HG03460 (cell line): ENCODE measurements around the gene PRR11.
A peak's percentile ranks its signal among the peaks of the same experiment; 100 is the strongest.
"Not testable (repeated sequence)": the region's sequence is repeated elsewhere in the genome, so short reads cannot be mapped to it uniquely, and the experiment has no call there.

Source experiments
- ATAC-seq: cut with Tn5 transposase; IDR thresholded peaks from one replicate; pipeline ENCODE4 v1.9.1; 2021; ENCODE audit not compliant: unreplicated experiment

Gene PRR11

DNA sequence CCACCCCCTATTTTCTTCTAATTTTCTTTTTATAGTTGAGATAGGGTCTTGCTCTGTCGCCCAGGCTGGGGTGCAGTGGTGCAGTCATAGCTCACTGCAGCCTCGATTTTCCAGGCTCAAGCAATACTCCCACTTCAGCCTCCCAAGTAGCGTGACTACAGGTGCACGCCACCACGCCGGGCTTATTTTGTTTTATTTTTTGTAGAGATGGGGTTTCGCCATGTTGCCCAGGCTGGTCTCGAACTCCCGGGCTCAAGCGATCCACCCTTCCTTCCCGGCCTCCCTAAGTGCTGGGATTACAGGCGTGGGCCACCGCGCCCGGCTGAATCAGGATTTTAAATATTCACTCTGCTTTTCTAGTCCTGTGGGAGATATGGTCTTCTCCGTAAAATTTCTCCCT lies 63.8 kb downstream of the PRR11 start:
- ATAC-seq, result no peak

DNA sequence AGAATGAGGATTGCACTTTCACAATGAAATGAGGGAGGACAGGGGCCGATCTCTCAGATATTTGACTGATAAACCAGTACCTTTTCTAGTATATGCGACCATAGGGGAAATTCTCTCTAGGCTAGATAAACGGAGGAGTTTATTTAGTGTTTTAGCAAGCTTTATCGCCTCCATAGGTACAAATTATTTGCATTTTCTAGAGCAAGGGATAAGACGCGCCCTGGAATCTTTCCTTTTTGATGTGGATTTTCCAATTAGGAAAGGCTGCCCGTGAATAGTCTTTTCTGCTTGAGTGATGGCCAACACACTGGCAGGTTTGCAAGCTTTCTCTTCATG lies 64.4 kb downstream of the PRR11 start:
- no peak for ATAC-seq

DNA sequence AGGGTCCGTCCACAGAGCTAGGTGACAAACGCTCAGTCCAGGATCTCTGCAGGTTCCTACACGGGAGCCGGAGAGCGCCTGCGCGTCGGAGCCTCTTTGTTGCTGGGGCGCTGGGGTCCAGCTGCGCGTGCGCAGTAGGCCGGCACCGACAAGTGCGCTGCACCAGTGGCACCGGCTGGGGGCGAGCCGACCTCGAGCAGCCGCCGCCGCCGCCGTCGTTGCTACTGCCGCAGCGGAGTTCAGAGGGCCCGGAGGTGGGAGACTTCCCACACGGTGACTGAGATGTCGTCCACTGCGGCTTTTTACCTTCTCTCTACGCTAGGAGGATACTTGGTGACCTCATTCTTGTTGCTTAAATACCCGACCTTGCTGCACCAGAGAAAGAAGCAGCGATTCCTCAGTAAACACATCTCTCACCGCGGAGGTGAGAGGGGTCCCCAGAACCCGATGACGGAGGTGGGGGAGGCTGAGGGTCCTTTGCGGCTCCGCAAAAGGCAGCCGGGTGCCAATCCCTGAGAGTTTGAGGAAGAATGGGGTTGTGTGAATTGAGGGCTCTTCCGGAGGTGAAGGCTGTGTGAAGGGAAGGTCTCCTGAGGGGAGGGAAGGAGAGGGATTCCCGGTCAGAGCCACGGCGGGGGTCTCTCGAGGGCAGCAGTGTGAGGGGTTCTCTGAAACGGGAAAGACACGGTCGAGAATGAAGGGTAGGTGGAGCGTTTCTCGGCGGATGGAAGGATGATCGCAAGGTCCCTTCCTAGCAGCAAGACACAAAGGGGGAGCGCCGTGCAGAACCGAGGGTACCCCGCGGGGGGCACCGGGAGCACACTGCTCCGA lies 65.0 kb downstream of the PRR11 start, which contains the start of gene GDPD1:
TSS of gene GDPD1 (plus strand) at position 184 of the 831 bp plus-strand sequence. CDS start at position 283, 99 bp downstream.
- ATAC-seq, result peak; percentile 95

DNA sequence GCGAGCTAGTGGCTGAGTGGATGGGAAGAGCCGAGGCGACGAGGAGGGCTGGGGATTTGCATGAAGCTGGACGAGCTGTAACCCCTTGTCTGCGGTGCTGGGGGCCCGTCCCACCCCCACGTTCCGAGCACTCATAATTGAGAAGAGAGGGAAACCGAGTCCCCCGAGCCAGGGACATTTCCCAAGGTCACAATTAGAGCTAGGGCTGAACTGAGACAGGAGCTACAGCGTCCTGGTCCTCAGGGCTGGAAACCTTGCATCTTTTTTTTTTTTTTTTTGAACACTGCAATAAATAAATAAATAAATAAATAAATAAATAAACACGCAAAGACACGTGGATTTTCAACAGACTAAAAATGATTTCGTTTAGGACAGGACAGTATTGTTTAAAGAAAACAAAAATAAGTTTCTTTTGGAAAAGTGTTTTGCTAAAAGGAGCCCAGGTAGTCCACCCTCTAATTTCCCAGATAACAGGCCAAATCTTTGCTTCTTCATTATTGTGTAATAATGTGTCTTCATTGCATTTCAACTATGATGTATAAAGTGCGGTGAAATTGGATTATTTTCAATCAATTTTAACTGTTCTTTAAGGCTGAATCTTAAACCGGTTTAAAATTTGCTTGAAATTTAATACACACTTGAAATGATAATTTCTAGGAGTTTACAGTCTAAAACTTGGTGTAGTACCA lies 65.8 kb downstream of the PRR11 start:
- ATAC-seq, result no peak

DNA sequence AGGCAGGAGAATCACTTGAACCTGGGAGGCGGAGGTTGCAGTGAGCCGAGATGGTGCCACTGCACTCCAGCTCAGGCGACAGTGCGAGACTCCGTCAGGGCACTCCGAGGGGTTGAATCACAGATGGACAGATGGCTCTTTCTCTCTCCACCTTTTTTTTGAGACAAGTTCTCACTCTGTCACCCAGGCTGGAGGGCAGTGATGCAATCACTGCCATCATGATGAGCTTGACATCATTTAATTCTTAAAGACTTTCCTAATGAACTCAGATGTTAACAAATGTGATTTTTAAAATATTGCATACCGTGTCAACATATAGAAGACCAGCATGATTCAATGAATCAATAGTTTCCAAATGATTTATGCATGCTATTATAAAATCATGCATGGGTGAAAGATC lies 68.3 kb downstream of the PRR11 start:
- no peak for ATAC-seq

DNA sequence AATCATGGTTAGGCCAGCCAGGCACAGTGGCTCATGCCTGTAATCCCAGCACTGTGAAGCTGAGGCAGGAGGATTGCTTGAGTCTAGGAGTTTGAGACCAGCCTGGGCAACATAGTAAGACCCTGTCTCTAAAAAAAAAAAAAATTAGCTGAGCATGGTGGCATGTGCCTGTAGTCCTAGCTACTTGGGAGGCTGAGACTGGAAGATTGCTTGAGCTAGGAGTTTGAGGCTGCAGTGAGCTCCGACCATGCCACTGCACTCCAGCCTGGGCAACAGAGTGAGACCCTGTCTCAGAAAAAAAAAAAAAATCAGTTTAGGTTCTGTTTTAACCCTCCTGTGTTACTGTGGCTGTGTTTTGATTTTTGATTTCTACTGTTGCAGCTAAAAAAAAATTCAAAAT lies 73.0 kb downstream of the PRR11 start:
- ATAC-seq, result not testable (repeated sequence)

DNA sequence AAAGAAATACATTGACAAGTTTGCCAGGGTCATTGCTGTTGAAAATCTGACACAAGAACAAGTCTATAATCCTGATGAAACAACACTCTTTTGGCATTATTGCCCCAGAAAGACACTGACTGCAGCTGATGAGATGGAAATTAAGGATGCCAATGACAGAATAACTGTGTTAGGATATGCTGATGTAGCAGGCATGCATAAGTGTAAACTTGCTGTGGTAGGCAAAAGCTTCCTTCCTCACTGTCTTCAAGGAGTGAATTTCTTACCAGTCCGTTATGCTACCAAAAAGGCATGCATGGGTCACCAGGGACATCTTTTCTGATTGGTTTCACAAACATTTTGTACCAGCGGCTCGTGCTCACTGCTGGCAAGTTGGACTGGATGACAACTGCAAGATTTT lies 75.2 kb downstream of the PRR11 start:
- ATAC-seq, result no peak

DNA sequence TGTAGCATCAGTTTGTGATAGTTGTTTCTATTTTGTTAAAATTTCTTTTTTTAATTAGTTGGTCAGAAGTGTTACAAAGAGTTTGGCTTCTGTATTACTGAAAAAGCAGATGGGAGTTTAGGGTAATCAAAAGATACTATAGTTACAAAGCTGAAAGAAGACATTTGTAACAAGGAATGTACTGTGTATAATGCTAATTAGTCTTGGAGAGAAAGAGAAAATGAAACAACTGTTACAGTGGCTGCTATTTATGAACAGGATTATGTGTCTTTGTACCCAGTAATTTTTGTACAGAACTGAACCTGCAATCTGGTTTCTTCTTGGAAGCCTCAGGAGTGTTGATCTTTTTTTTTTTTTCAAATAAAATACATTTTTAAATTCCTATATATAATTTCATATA lies 79.1 kb downstream of the PRR11 start:
- no peak for ATAC-seq

DNA sequence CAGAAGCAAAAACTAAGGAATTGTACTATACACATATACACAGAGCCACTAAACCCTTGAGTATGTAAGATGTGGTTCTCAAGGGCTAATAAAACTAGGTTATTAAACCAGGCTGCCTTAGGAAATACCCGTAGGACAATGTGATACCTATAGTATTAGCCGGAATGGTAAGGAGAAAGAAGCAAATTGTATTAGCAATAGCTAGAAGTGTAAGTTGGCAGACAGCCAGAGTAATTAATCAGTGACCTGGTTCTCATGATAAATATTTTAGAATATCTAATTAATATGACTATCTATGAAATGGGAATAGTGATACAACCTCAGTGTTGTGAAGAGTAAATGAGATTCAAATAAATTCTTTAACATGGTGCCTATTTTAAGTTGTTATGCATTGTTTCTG lies 83.4 kb downstream of the PRR11 start:
- ATAC-seq, result no peak

DNA sequence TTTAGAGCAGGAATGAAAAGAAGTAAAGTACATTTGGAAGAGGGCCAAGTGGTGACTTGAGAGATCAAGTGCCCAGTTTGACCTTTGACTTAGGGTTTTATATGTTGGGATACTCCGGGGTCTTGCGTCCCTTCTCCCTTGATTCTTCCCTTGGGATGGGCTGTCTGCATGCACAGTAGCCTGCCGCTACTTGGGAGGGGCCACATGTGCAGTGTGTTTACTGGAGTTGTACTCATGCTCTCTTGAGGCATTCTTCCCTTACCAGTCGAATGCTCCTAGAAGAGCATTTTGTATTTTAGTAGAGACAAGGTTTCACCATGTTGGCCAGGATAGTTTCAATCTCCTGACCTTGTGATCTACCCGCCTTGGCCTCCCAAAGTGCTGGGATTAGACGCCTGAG lies 88.5 kb downstream of the PRR11 start:
- no peak for ATAC-seq
